ENCODE measurements around the gene LOXL3. TPM values are rescaled to one million over a fixed set of nuclear protein-coding genes. Genes with fewer than 3 reads are reported as not detected.

LOXL3 gene
- total RNA-seq, 1 donor from 2014 or later = 0.86 TPM

GRCh38 chr2:74529357-74530238, 24.1 kb downstream of the LOXL3 start, which contains the start of the genes AUP1 and HTRA2:
Gene AUP1 (minus strand): TSS chr2:74529706. CDS start chr2:74529629, 77 bp downstream.
Gene HTRA2 (plus strand): TSS chr2:74529933. CDS start chr2:74530007, 74 bp downstream.
- DNase-seq (ENCODE audit: low spot score) = peak; percentile 100

GRCh38 chr2:74528600-74529356, 25.0 kb downstream of the LOXL3 start:
- peak; percentile 18 for ATAC-seq
- no peak for DNase-seq (ENCODE audit: low spot score)

More at GRCh38 chr2:74529357-74530238, 24.1 kb downstream of the LOXL3 start, which contains the start of the genes AUP1 and HTRA2:
- ATAC-seq = peak; percentile 93

- DNase-seq (ENCODE audit: low spot score) (no peak), ATAC-seq (no peak)
Measured at GRCh38 chr2:74527741-74528140, 26.0 kb downstream of the LOXL3 start.

GRCh38 chr2:74526649-74527230, 27.0 kb downstream of the LOXL3 start:
- ATAC-seq (no peak), DNase-seq (ENCODE audit: low spot score) (no peak)

- DNase-seq (ENCODE audit: low spot score) = no peak
- ATAC-seq = no peak
Measured at GRCh38 chr2:74525717-74526648, 27.8 kb downstream of the LOXL3 start, which contains the start of gene DQX1. Gene DQX1 (minus strand): TSS chr2:74526231. CDS start chr2:74525729, 502 bp downstream.

- DNase-seq (ENCODE audit: low spot score) (no peak), ATAC-seq (no peak)
Measured at GRCh38 chr2:74524955-74525716, 28.6 kb downstream of the LOXL3 start.

GRCh38 chr2:74524005-74524404, 29.7 kb downstream of the LOXL3 start:
- no peak for DNase-seq (ENCODE audit: low spot score)
- no peak for ATAC-seq

- DNase-seq (ENCODE audit: low spot score) (no peak), ATAC-seq (no peak)
Measured at GRCh38 chr2:74522516-74522915, 31.2 kb downstream of the LOXL3 start.

- ATAC-seq (no peak), DNase-seq (ENCODE audit: low spot score) (no peak)
Measured at GRCh38 chr2:74516650-74517049, 37.1 kb downstream of the LOXL3 start.

GRCh38 chr2:74515981-74516633, 37.6 kb downstream of the LOXL3 start:
- ATAC-seq (peak; percentile 72), DNase-seq (ENCODE audit: low spot score) (no peak)

- ATAC-seq = peak; percentile 62
- no peak for DNase-seq (ENCODE audit: low spot score)
Measured at GRCh38 chr2:74515271-74515980, 38.3 kb downstream of the LOXL3 start.

GRCh38 chr2:74514368-74515270, 39.1 kb downstream of the LOXL3 start, which contains the start of gene TLX2:
Gene TLX2 (plus strand): TSS chr2:74514450. CDS start chr2:74514807, 357 bp downstream.
- no peak for DNase-seq (ENCODE audit: low spot score)
- ATAC-seq = no peak

GRCh38 chr2:74513605-74514367, 40.0 kb downstream of the LOXL3 start:
- DNase-seq (ENCODE audit: low spot score) (no peak), ATAC-seq (no peak)

GRCh38 chr2:74512744-74513604, 40.8 kb downstream of the LOXL3 start:
- no peak for DNase-seq (ENCODE audit: low spot score)
- no peak for ATAC-seq
